ENCODE data around the gene FBXO42. TPM values are rescaled to one million over a fixed set of nuclear protein-coding genes. Genes with fewer than 3 reads are reported as not detected.
A peak's percentile ranks its signal among the peaks of the same experiment; 100 is the strongest.

FBXO42 gene
- total RNA-seq, 2 donors from 2014 or later: 17.6 to 20.0 TPM

DNA sequence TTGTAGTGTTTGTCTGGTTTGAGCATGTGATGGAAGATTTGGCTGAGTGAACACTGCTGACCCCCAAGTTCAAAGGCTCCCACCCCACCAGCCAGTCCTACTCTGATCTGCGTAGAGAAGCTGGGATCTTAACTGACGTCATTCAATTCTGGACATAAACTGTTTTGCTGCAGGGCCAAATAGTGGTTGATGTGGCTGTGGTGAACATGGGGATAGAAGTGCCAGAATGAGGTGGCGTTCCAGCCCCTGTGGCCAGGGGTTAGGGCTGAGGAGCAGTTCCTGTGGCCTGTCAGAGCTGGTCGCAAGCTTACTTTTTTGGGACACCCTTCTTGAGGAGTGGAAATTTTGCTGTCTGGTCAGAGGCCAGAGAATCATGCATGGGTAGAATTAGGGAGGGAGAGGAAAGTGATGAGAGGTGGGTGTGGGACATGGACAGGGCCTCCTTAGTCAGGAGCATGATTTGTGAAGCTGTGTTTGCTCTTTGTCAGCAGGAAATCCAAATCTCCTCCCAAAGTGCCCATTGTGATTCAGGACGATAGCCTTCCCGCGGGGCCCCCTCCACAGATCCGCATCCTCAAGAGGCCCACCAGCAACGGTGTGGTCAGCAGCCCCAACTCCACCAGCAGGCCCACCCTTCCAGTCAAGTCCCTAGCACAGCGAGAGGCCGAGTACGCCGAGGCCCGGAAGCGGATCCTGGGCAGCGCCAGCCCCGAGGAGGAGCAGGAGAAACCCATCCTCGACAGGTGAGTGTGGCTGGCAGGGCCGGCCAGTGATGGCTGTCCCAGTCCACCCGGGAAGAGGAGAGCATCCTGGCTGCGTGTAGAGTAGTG, 40.7 kb upstream of the FBXO42 start:
- Mint-ChIP-seq H3K36me3 (ENCODE audit: low read depth) (peaks cover 29% of the 10 kb centered on the region), H3K4me3 (no peak overlapping the region), H3K9me3 (no peaks in the 10 kb centered on the region), H3K27ac (peak overlapping the region; percentile 59), H3K27me3 (ENCODE audit: insufficient read depth) (no peaks in the 10 kb centered on the region), H3K4me1 (peaks cover 30% of the 10 kb centered on the region)
- H3K36me3 ChIP-seq (ENCODE audit: control insufficient read depth, insufficient read depth, low read length): peaks cover 35% of the 10 kb centered on the region
- H3K27me3 ChIP-seq (ENCODE audit: control insufficient read depth, insufficient read depth, low read length, poor library complexity, severe bottlenecking): no peaks in the 10 kb centered on the region
- no peaks in the 10 kb centered on the region for H3K9me3 ChIP-seq (ENCODE audit: control insufficient read depth, low read length)
- H3K4me1 ChIP-seq (ENCODE audit: control insufficient read depth, insufficient read depth, low read length): peaks cover 2% of the 10 kb centered on the region
- H3K9ac ChIP-seq (ENCODE audit: extremely low read depth, low read length, poor library complexity, severe bottlenecking): no peak overlapping the region
- H3K27ac ChIP-seq (ENCODE audit: low read depth, low read length): no peak overlapping the region
- no peak overlapping the region for H3K4me3 ChIP-seq (ENCODE audit: low read length)
- TF ChIP-seq, protein P1, sequence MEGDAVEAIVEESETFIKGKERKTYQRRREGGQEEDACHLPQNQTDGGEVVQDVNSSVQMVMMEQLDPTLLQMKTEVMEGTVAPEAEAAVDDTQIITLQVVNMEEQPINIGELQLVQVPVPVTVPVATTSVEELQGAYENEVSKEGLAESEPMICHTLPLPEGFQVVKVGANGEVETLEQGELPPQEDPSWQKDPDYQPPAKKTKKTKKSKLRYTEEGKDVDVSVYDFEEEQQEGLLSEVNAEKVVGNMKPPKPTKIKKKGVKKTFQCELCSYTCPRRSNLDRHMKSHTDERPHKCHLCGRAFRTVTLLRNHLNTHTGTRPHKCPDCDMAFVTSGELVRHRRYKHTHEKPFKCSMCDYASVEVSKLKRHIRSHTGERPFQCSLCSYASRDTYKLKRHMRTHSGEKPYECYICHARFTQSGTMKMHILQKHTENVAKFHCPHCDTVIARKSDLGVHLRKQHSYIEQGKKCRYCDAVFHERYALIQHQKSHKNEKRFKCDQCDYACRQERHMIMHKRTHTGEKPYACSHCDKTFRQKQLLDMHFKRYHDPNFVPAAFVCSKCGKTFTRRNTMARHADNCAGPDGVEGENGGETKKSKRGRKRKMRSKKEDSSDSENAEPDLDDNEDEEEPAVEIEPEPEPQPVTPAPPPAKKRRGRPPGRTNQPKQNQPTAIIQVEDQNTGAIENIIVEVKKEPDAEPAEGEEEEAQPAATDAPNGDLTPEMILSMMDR (conservative IDR thresholded peaks at IDR 0.05): no peak
- no peak for DNase-seq
- 86 to 89% methylated on average over 18 to 21 of the region's 21 CpGs for WGBS, 2 experiments (ENCODE audit: insufficient coverage in 1 of 2, insufficient read length in 1 of 2)

- H3K4me1 ChIP-seq (ENCODE audit: control insufficient read depth, insufficient read depth, low read length): peaks cover 2% of the 10 kb centered on the region
- H3K27me3 ChIP-seq (ENCODE audit: control insufficient read depth, insufficient read depth, low read length, poor library complexity, severe bottlenecking): no peaks in the 10 kb centered on the region
- no peak overlapping the region for H3K9ac ChIP-seq (ENCODE audit: extremely low read depth, low read length, poor library complexity, severe bottlenecking)
- no peak overlapping the region for H3K4me3 ChIP-seq (ENCODE audit: low read length)
- peaks cover 26% of the 10 kb centered on the region for H3K36me3 ChIP-seq (ENCODE audit: control insufficient read depth, insufficient read depth, low read length)
- no peak for DNase-seq
- H3K36me3 Mint-ChIP-seq (ENCODE audit: low read depth): peaks cover 22% of the 10 kb centered on the region
- peaks cover 30% of the 10 kb centered on the region for H3K4me1 Mint-ChIP-seq
- WGBS, 2 experiments (ENCODE audit: insufficient coverage in 1 of 2, insufficient read length in 1 of 2): 83 to 93% methylated on average over 2 to 3 of the region's 3 CpGs
- peak overlapping the region; percentile 19 for H3K27ac Mint-ChIP-seq
- H3K9me3 ChIP-seq (ENCODE audit: control insufficient read depth, low read length): no peaks in the 10 kb centered on the region
- TF ChIP-seq, protein P1 (conservative IDR thresholded peaks at IDR 0.05): no peak
- no peak overlapping the region for H3K4me3 Mint-ChIP-seq
- H3K9me3 Mint-ChIP-seq: no peaks in the 10 kb centered on the region
- no peak overlapping the region for H3K27ac ChIP-seq (ENCODE audit: low read depth, low read length)
- H3K27me3 Mint-ChIP-seq (ENCODE audit: insufficient read depth): no peaks in the 10 kb centered on the region
Observed at GRCh38 chr1:16391411-16391810, 39.1 kb upstream of the FBXO42 start.

- Mint-ChIP-seq H3K36me3 (ENCODE audit: low read depth) (peaks cover 2% of the 10 kb centered on the region), H3K27me3 (ENCODE audit: insufficient read depth) (no peaks in the 10 kb centered on the region), H3K27ac (no peak overlapping the region), H3K4me3 (no peak overlapping the region), H3K9me3 (no peaks in the 10 kb centered on the region), H3K4me1 (peaks cover 43% of the 10 kb centered on the region)
- no peaks in the 10 kb centered on the region for H3K27me3 ChIP-seq (ENCODE audit: control insufficient read depth, insufficient read depth, low read length, poor library complexity, severe bottlenecking)
- DNase-seq: no peak
- TF ChIP-seq, protein P1 (conservative IDR thresholded peaks at IDR 0.05): no peak
- no peak overlapping the region for H3K27ac ChIP-seq (ENCODE audit: low read depth, low read length)
- no peaks in the 10 kb centered on the region for H3K9me3 ChIP-seq (ENCODE audit: control insufficient read depth, low read length)
- no peaks in the 10 kb centered on the region for H3K36me3 ChIP-seq (ENCODE audit: control insufficient read depth, insufficient read depth, low read length)
- 89 to 96% methylated on average over 7 to 14 of the region's 14 CpGs for whole genome bisulfite sequencing, 2 experiments (ENCODE audit: insufficient coverage in 1 of 2, insufficient read length in 1 of 2)
- H3K4me3 ChIP-seq (ENCODE audit: low read length): no peak overlapping the region
- H3K4me1 ChIP-seq (ENCODE audit: control insufficient read depth, insufficient read depth, low read length): peaks cover 11% of the 10 kb centered on the region
- H3K9ac ChIP-seq (ENCODE audit: extremely low read depth, low read length, poor library complexity, severe bottlenecking): no peak overlapping the region
Observed at GRCh38 chr1:16387201-16388188, 35.2 kb upstream of the FBXO42 start.
